CD4-positive, alpha-beta T cell treated with Interleukin-4 for 1 hour (primary cell): ENCODE results near the gene KCNN3.

Experiments
- DNase-seq, 2 donors: peaks; one replicate each; pipeline ENCODE4 v3.0.0-alpha.2; 2020 to 2022

Gene KCNN3

GRCh38 chr1:154813846-154814505, 56.1 kb downstream of the KCNN3 start:
- DNase-seq: no peak

- no peak for DNase-seq
Measured at GRCh38 chr1:154813300-154813816, 56.7 kb downstream of the KCNN3 start.

GRCh38 chr1:154812877-154813276, 57.2 kb downstream of the KCNN3 start:
- no peak for DNase-seq

GRCh38 chr1:154810571-154810970, 59.5 kb downstream of the KCNN3 start:
- DNase-seq: no peak

GRCh38 chr1:154809436-154810413, 60.4 kb downstream of the KCNN3 start:
- DNase-seq: no peak

GRCh38 chr1:154808909-154809262, 61.2 kb downstream of the KCNN3 start:
- DNase-seq: no peak

GRCh38 chr1:154808261-154808908, 61.7 kb downstream of the KCNN3 start:
- DNase-seq: no peak

- DNase-seq: no peak
Measured at GRCh38 chr1:154807048-154807591, 63.0 kb downstream of the KCNN3 start.

- DNase-seq: no peak
Measured at GRCh38 chr1:154806333-154806732, 63.7 kb downstream of the KCNN3 start.

- DNase-seq: no peak
Measured at GRCh38 chr1:154802982-154803920, 66.8 kb downstream of the KCNN3 start.

- no peak for DNase-seq
Measured at GRCh38 chr1:154802336-154802969, 67.6 kb downstream of the KCNN3 start.

- DNase-seq: no peak
Measured at GRCh38 chr1:154801234-154802011, 68.7 kb downstream of the KCNN3 start.

- no peak for DNase-seq
Measured at GRCh38 chr1:154799188-154799587, 70.9 kb downstream of the KCNN3 start.

- DNase-seq: no peak
Measured at GRCh38 chr1:154798645-154799044, 71.4 kb downstream of the KCNN3 start.

- no peak for DNase-seq
Measured at GRCh38 chr1:154797175-154797574, 72.9 kb downstream of the KCNN3 start.

- DNase-seq: no peak
Measured at GRCh38 chr1:154796303-154796892, 73.7 kb downstream of the KCNN3 start.

GRCh38 chr1:154794608-154795007, 75.5 kb downstream of the KCNN3 start:
- no peak for DNase-seq

GRCh38 chr1:154793685-154794084, 76.4 kb downstream of the KCNN3 start:
- no peak for DNase-seq

GRCh38 chr1:154792899-154793298, 77.2 kb downstream of the KCNN3 start:
- no peak for DNase-seq
